Urothelium cell line (cell line): ENCODE measurements around the gene CPA1.

Experiments
- DNase-seq: peaks from one replicate; pipeline ENCODE4 v3.0.0; 2011; ENCODE audit warnings: low spot score, mixed read lengths
- FAIRE-seq: peaks from 2 replicates; lab custom pipeline; 2011; peaks lifted over from hg19 to GRCh38; lab: Jason Lieb, UNC

CPA1 gene

DNA sequence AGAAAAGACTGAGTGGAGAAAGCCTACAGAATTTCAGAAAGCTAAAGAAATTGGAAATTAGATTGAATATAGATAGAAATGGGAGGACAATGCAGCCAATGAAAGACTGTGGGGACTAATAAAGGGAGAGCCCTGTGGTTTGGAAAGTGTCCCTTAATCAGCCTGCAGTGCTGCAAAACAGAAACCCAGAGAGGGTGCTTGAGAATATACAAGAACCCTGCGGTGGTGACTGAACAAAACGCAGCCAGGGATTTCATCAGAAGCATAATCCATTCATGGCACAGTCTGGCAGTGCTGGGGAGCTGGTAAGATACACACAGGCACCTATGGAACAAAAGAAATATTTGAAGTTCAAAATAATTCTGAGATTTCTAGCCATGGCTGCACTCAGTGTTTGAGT, 41.4 kb downstream of the CPA1 start:
- DNase-seq: no peak

DNA sequence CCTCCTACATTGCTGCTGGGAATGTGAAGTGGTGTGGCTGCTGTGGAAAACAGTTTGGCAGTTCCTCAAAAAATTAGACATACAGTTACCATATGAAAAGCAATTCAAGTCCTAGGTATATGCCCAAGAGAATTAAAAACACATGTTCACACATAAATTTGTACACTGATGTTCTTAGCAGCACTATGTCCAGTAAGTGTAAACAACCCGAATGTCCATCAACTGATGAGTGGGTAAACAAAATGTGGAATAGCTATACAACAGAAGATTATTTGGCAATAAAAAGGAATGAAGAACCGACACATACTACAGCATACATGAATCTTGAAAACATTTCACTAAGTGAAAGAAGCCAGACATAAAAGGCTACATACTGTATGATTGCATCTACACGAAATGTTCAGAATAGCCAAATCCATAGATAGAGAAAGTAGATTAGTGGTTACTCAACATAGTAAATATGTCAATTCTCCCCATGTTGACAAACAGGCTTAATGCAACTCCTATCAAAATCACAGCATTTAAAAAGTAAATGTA, 43.3 kb downstream of the CPA1 start:
- no peak for DNase-seq
- FAIRE-seq: no peak

More for the DNA sequence above, 41.4 kb downstream of the CPA1 start:
- no peak for FAIRE-seq

DNA sequence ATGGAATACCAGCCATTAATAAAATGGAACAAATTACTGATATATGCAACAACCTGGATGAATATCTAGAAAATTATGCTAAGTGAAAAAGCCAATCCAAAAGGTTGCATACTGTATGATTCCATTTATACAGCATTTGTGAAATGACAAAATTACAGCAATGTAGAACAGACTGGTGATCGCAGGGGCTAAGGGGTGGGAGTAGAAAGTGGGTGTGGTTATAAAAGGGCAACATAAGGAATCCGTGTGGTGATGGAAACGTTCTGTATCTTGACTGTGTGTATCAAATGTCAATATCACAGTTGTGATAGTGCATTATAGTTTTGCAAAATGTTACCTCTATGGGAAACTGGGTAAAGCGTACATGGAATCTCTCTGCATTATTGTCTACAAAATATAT, 45.5 kb downstream of the CPA1 start:
- no peak for DNase-seq
- FAIRE-seq: no peak

DNA sequence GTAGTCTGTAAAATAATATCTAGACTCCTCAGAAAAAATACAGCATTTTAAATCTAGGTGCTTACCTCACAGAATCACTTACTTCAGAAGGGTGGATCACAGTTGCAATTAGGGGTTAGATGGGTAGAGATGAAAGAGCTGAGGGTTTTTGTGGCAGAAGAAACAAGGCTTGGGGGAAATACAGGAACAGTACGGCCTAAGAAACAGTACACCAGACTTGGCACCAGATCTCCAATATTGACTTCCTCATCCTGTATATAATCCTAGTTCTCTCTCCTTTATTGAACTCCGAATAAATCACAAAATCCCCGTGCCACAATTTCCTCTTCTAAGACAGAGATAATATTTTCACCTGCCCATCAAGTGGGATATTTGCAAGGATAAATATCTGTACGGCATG, 46.3 kb downstream of the CPA1 start:
- no peak for DNase-seq
- no peak for FAIRE-seq

DNA sequence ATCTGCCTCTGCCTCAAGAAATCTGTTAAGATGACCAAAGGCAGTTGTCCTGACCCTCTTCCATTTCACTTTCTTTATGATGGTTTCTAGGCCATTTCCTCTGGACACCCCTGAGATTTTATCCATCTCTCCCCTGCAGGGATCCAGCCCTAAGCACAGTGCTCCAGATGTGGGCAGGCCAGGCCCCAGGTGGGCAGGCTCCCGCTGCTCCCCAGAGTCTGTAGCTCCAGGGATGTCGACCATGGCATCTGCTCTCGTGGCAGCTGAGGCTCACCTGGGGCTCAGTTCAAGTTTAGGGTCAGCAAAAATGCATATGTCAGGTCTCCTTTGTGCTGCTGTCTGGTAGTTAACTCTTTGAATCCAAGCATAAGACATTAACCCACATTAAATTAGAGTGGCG, 48.7 kb downstream of the CPA1 start:
- no peak for FAIRE-seq
- no peak for DNase-seq

DNA sequence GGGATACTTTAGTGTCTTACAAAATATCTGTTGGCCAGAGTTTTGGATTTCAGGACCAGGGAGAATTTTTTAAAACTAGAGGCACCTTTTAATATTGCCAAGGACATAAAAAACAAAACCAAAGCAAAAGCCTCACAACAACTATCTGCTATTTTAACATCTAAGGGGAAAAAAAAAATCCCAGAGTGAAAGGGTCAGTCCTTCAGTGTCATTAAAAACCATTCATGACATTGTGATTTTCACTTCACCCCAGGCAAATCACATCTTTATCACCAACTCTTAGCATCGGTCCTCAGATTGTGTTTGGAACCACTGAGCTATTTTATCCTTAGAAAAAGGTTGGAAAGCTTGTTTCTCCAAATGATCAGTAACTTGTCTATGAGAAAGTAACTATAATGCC, 49.8 kb downstream of the CPA1 start:
- DNase-seq (no peak), FAIRE-seq (no peak)

DNA sequence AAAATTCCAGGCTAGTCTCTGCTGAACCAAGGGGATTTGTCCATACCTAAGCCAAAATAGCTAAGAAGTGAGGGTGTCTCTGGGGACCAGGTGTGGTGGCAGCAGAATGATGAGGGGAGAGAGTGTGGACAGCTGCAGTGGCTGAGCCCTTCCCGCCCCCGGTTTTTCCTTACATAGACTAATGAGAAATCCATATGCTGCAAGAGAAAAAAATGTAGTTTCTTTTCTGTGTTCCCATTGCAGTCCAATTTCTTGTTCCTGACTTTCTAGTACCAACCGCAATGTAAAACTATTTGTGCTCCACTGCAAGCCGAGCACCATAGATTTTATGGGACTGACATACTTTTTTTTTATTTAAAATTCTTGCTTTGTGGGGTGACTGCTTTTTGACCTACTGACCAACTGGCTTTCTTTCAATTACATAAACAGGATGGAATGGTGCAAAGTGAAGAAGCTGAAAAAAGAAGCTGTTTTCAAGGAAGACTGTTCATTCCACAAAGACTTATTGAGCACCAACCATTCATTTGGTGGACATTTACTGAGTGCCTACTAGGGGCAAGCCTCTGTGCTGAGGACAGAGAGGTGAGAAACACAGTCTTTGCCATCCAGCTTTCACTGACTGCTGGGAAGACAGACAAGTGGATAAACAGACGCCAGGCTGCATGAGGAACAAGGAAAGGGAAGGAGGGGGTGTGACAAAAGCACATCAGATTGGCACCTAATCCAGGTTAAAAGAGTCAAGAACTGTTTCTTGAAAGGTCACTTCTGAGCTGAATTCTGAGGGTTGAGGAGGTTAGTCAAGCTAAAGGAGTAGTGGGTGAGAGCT, 50.8 kb downstream of the CPA1 start:
- no peak for DNase-seq
- no peak for FAIRE-seq

DNA sequence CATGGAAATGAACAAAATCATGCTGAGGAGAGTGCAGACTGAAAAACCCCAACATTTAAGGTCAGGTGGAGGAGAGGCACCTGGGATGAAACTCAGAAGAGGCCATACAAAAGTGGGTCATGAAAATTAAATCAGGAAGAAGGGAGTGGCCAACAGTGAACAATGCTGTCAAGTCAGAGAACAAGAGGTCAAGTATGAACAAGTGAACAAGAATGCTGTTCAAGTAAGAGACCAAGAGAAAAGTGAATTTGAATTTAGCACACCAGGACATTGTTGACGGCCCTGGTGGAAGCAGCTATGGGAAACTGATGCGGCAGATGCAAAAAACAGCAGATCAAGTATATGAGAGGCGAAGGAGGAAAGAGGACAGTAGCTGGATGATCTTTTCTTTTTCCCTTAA, 52.6 kb downstream of the CPA1 start:
- FAIRE-seq (no peak), DNase-seq (peak; percentile 10)

DNA sequence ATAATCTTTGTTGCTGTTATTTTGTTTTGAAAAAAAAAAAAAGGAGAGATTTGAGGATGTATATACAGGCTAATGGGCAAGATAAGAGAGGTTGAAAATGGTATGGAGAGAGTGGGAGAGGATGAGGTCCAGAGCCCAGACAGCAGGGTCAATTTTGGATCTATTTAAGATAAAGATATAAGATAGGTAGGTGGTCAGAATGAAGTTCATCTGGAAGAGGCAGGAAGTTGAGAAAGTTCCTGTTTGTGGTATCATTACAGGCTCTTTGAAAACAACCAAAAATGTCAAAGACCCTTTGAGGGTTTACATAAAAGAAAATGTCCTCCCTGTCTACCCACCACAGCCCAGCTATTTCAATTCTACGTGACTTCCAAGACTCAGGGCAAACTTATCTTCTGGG, 53.0 kb downstream of the CPA1 start:
- DNase-seq (no peak), FAIRE-seq (no peak)

DNA sequence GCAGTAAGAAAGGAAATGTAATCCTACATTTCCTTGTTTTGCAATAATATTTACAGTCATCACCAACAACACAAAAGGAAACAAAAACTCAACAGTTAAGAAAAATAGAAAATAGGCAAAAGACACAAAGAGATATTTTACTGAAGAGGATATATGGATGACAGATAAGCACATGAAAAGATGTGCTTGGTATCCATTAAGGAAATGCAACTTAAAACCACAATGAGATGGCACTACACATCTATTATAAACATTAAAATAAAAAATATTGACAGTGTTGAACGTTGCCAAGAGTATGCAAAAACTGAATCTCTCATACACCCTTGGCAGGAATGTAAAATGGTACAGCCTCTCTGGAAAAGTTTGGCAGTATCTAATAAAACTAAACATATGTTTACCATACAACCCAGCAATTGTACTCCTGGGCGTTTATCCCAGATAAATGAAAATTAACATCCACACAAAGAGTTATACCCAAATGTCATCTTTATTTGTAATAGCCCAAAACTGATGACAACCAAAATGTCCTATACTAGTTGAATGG, 55.1 kb downstream of the CPA1 start:
- no peak for DNase-seq
- no peak for FAIRE-seq

DNA sequence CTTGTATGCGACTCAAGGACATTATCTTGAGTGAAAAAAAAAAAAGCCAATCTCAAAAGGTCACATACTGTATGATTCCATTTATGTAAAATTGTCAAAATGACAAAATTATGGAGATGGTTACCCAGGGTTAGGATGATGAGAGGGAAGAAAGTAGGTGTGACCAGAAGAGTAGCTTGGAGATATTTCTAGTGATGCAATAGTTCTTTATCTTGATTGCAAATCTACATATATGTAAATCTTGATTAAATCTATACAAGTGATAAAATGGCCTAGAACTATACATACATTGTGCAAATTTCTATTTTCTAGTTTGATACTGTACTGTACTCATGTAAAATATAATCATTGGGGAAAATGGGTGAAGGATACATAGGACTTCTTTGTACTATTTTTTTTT, 56.0 kb downstream of the CPA1 start:
- DNase-seq (no peak), FAIRE-seq (no peak)
